ENCODE results near the gene NUP160.
"Not testable (repeated sequence)": the region's sequence is repeated elsewhere in the genome, so short reads cannot be mapped to it uniquely, and the experiment has no call there.

NUP160 gene

GRCh38 chr11:47847892-47848699, at the start of gene NUP160:
Gene NUP160 (minus strand): TSS chr11:47848350. CDS start chr11:47848318, 32 bp downstream.
- peak; percentile 88 for DNase-seq

GRCh38 chr11:47896199-47896598, 48.0 kb upstream of the NUP160 start:
- no peak for DNase-seq

- no peak for DNase-seq
Observed at GRCh38 chr11:47895035-47895434, 46.9 kb upstream of the NUP160 start.

- not testable (repeated sequence) for DNase-seq
Observed at GRCh38 chr11:47892546-47893276, 44.6 kb upstream of the NUP160 start.

GRCh38 chr11:47891886-47892285, 43.7 kb upstream of the NUP160 start:
- peak; percentile 26 for DNase-seq

GRCh38 chr11:47889714-47890441, 41.7 kb upstream of the NUP160 start:
- no peak for DNase-seq

- DNase-seq: no peak
Observed at GRCh38 chr11:47887910-47888569, 39.9 kb upstream of the NUP160 start.

- no peak for DNase-seq
Observed at GRCh38 chr11:47886096-47886495, 37.9 kb upstream of the NUP160 start.

GRCh38 chr11:47882437-47882836, 34.3 kb upstream of the NUP160 start:
- DNase-seq: not testable (repeated sequence)

- no peak for DNase-seq
Observed at GRCh38 chr11:47881145-47881544, 33.0 kb upstream of the NUP160 start.

GRCh38 chr11:47879259-47880158, 31.4 kb upstream of the NUP160 start:
- DNase-seq: no peak

- not testable (repeated sequence) for DNase-seq
Observed at GRCh38 chr11:47875858-47876257, 27.7 kb upstream of the NUP160 start.

GRCh38 chr11:47870404-47870803, 22.3 kb upstream of the NUP160 start:
- no peak for DNase-seq

- no peak for DNase-seq
Observed at GRCh38 chr11:47869544-47870393, 21.6 kb upstream of the NUP160 start.

GRCh38 chr11:47867823-47868222, 19.7 kb upstream of the NUP160 start:
- no peak for DNase-seq

GRCh38 chr11:47866892-47867291, 18.7 kb upstream of the NUP160 start:
- not testable (repeated sequence) for DNase-seq

- DNase-seq: no peak
Observed at GRCh38 chr11:47864901-47865300, 16.8 kb upstream of the NUP160 start.

GRCh38 chr11:47863898-47864430, 15.8 kb upstream of the NUP160 start:
- DNase-seq: no peak

- no peak for DNase-seq
Observed at GRCh38 chr11:47863189-47863897, 15.2 kb upstream of the NUP160 start.

- no peak for DNase-seq
Observed at GRCh38 chr11:47861728-47862127, 13.6 kb upstream of the NUP160 start.
